ENCODE measurements around the gene HINT3. TPM values are rescaled to one million over a fixed set of nuclear protein-coding genes. Genes with fewer than 3 reads are reported as not detected.
"Not testable (repeated sequence)": the region's sequence is repeated elsewhere in the genome, so short reads cannot be mapped to it uniquely, and the experiment has no call there.

The HINT3 gene
- total RNA-seq, 1 donor: 23.5 TPM

- DNase-seq (ENCODE audit: low read depth): no peak
- no peak for TF ChIP-seq CTCF (IDR thresholded peaks at IDR 0.05; ENCODE audit: insufficient read depth, low read length)
- no peak overlapping the region for H3K4me3 ChIP-seq (ENCODE audit: low read depth, low read length)
These were observed 60.0 kb downstream of the HINT3 start for GRCh38 chr6:126016591-126016990.

GRCh38 chr6:126017668-126018067 is 61.1 kb downstream of the HINT3 start:
- DNase-seq (ENCODE audit: low read depth): no peak
- H3K4me3 ChIP-seq (ENCODE audit: low read depth, low read length): no peak overlapping the region
- TF ChIP-seq CTCF (IDR thresholded peaks at IDR 0.05; ENCODE audit: insufficient read depth, low read length): no peak

GRCh38 chr6:126020305-126021050 is 63.9 kb downstream of the HINT3 start:
- no peak overlapping the region for H3K4me3 ChIP-seq (ENCODE audit: low read depth, low read length)
- no peak for DNase-seq (ENCODE audit: low read depth)
- no peak for TF ChIP-seq CTCF (IDR thresholded peaks at IDR 0.05; ENCODE audit: insufficient read depth, low read length)

GRCh38 chr6:126023474-126023873 is 66.9 kb downstream of the HINT3 start:
- not testable (repeated sequence) for H3K4me3 ChIP-seq (ENCODE audit: low read depth, low read length); DNase-seq (ENCODE audit: low read depth)

DNA sequence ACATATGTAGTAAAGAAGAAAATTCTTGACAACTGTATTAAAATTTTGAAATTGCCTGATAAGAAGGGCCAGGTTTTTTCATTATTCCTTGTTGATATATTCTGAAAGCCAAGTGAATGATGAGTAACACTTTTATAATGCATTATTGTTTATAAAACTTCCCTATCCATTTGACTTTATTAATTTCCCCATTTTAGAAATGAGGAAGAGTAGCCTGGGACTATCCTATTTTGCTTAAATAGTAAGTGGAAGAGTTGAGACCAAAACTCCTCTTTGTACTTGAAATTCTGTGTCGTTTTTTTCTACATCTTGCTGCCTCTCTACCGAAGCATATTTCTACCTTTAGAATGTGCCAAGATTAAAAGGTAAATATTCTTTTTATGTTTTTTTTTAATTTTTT is 69.4 kb downstream of the HINT3 start:
- H3K4me3 ChIP-seq (ENCODE audit: low read depth, low read length): no peak overlapping the region
- DNase-seq (ENCODE audit: low read depth): no peak
- no peak for TF ChIP-seq CTCF (IDR thresholded peaks at IDR 0.05; ENCODE audit: insufficient read depth, low read length)

DNA sequence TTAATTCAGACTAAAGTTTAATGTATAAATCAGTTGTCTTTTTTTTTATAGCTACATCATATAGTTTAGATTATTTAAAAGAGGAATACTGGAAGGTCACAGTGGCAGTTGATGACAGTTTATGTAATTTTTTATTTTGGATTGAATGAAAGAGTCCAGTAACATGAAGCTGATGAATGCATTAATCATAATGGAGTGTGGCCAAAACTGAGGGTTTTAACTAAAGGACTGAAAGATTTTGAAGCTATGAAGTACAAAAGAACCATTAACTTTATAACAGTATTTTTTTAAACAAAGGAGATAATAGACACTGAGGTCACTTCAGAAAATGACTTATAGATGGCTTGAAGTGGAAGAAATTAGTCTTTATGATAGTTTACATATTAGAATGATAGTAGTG is 71.0 kb downstream of the HINT3 start:
- H3K4me3 ChIP-seq (ENCODE audit: low read depth, low read length): no peak overlapping the region
- no peak for TF ChIP-seq CTCF (IDR thresholded peaks at IDR 0.05; ENCODE audit: insufficient read depth, low read length)
- peak; percentile 52 for DNase-seq (ENCODE audit: low read depth)

Small RNA genes lying within 50 kb of the gene (small RNA-seq; reads per million reads assigned to genes)
- not detected for gene RNA5SP216

Other genes with a start within 250 kb of the HINT3 start
- 0.09 and 0.25 TPM in 2 replicates for gene HEY2, start 207.1 kb upstream of the HINT3 start, total RNA-seq (ENCODE audit: low replicate concordance)
- gene NCOA7, start 165.8 kb upstream of the HINT3 start, total RNA-seq (ENCODE audit: low replicate concordance): 41.7 and 90.3 TPM in 2 replicates
- gene TRMT11, start 29.8 kb downstream of the HINT3 start, total RNA-seq (ENCODE audit: low replicate concordance): 30.5 and 54.0 TPM in 2 replicates

Measured in fibroblast of the aortic adventitia (primary cell).